SW 1271 (cell line): ENCODE data around the gene CAMK1D.
"Not testable (repeated sequence)": the region's sequence is repeated elsewhere in the genome, so short reads cannot be mapped to it uniquely, and the experiment has no call there.

ENCODE experiments used
- DNase-seq, 2 experiments: peaks; one replicate each; lab custom pipeline; 2025; lab: John Stamatoyannopoulos, UW

The CAMK1D gene

GRCh38 chr10:12466704-12467305, 117.5 kb downstream of the CAMK1D start:
- DNase-seq: no peak

- no peak for DNase-seq
These were observed 120.0 kb downstream of the CAMK1D start for GRCh38 chr10:12469345-12469744.

GRCh38 chr10:12470719-12471118, 121.4 kb downstream of the CAMK1D start:
- no peak for DNase-seq

GRCh38 chr10:12471135-12471534, 121.8 kb downstream of the CAMK1D start:
- DNase-seq: no peak

DNA sequence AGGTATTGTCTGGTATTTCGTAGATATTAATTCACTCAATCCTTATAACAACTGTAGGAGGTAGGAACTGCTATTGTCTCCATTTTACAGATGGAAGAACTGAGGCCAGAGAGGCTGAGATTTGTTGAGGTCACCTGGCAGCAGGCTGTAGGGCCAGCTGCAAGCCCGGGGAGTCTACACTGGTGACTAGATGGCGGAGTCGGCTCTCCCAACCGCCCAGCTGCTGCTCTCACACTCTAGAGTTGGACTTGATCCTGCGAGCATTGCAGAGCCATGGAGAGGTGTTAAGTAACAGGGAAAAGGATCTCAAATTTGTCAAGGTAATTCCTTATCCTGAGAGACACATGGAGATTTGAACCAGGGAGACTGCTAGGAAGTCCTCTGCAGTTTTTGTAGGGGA, 124.1 kb downstream of the CAMK1D start:
- no peak for DNase-seq

- no peak for DNase-seq
These were observed 125.5 kb downstream of the CAMK1D start for GRCh38 chr10:12474727-12475412.

GRCh38 chr10:12476656-12477055, 127.3 kb downstream of the CAMK1D start:
- no peak for DNase-seq

GRCh38 chr10:12479437-12479844, 130.1 kb downstream of the CAMK1D start:
- DNase-seq: no peak

DNA sequence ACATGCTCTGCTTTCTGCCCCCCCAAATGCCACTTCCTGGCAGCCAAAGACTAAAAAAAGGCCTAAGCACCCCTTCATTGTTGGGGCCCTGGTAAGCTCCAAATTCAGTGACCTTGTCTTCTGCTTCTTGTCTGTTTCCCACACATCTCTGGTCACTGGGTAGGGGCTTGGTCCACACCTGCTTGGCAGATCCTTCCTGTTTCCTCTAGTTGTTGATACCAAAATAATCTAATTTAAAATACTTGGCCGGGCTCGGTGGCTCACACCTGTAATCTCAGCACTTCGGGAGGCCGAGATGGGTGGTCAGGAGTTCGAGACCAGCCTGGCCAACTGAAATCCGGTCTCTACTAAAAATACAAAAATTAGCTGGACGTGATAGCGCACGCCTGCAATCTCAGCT, 130.6 kb downstream of the CAMK1D start:
- DNase-seq: no peak

DNA sequence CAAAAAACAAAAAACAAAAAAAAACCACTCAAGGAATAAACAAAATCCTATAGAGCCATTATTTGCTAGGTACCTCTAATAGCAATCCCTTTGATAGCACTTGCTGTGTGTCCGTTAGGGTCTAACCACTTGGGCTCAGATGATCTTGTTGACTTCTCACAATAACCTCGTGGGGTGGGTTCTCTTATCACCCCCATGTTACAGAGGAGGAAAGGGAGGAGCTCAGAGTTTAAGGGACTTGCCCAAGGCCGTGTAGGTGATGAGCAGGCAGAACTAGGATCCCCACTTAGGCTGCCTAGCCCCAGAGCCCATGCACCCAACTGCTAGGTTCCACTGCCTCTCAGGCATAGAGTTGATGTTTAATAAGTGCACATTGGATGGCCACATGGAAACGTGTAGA, 131.1 kb downstream of the CAMK1D start:
- no peak for DNase-seq

GRCh38 chr10:12481924-12482323, 132.6 kb downstream of the CAMK1D start:
- DNase-seq: no peak

GRCh38 chr10:12482587-12482986, 133.2 kb downstream of the CAMK1D start:
- no peak for DNase-seq

DNA sequence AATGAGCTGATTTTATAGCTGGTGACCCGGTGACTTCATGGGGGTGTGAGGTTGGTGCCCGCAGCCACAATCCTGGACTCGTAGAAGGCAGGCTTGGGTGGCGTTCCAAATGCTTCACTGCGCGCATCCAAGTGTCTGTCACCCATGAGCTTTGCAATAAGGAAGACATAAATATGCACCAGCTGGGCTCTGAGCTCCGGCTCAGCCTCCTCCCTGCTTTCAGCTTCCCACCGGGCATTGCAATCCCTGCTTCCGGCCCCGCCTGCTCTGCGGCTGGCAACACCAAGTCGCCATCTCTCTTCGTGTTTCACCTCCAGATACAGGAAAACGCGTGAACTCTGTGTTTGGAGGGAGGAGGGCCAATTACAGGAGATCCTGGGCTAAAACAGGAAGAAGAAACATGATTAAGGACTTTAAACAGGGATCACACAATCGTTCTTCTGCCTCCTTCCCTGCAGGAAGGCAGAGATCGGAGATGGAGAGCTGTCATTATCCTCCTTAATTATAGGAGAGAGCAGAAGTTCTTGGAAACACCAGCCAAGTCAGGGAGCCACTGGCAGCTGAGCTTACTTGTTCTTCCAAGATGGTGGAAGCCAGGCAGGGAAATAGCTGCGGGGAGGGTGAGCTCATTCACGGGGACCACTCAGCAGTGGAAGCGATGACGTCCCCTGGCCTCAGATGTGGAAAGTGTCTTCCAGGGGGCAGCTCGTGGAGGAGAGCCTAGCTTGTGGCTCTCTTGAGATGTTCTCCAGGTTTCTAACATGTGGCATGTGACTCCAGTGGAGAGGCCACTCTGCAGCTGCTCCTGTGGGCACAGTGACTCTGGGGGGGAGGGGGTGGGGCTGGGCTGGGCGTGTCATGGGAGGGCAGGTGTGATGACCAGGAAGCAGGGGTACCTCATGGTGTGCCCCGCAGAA, 134.9 kb downstream of the CAMK1D start:
- DNase-seq: no peak

DNA sequence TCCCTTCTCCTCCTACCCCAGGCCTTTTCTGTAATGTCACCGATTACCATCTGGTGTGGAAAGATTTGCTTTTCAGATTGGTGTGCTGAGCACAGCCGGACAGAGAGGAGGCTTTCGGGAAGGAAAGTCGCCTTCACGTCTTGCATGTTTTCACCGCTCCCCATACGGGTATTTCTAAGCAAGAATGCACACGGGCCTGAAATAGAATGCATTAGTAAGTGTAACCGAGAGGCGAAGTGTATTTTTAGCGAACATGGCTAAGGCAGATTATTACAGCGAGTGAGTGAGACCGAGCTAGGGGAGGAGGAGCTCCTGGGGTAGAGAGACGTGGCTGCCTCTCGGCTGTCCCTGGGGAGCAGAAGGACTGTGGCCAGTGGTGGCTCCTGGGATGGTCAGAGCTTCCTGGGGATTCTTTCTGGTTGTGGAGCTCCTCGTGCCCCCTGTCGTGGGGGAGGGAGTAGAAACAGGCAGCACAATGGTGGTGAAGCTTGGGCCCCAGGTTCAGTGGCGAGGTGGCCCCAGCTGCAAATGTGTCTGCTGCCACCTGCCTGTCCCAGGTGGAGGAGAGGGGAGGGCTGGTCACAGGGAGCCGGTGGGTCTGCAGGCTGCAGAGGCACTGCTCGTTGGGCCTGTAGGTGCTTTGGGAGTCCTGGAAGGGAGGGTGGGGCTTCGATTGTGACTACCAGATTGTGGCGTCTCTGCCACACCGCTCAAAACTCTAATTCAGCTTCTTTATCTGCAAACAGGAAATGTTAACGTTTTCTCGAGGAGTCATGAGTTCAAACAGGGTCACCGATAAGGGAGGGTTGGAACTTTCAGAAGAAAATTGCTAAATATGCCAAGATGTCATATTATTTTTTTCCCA, 135.8 kb downstream of the CAMK1D start:
- no peak for DNase-seq

GRCh38 chr10:12487366-12487765, 138.0 kb downstream of the CAMK1D start:
- no peak for DNase-seq

DNA sequence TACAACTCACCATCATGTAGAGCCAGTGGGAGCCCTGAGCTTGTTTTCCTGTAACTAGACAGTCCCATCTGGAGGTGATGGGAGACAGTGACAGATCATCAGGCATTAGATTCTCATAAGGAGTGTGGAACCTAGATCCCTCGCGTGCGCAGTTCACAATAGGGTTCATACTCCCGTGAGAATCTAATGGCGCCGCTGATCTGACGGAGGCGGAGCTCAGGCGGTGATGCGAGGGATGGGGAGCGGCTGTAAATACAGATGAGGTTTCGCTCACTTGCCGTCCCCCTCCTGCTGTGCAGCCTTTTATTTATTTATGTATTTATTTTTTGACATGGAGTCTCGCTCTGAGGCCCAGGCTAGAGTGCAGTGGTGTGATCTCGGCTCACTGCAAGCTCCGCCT, 139.3 kb downstream of the CAMK1D start:
- DNase-seq: no peak

- no peak for DNase-seq
These were observed 140.0 kb downstream of the CAMK1D start for GRCh38 chr10:12489357-12489756.

DNA sequence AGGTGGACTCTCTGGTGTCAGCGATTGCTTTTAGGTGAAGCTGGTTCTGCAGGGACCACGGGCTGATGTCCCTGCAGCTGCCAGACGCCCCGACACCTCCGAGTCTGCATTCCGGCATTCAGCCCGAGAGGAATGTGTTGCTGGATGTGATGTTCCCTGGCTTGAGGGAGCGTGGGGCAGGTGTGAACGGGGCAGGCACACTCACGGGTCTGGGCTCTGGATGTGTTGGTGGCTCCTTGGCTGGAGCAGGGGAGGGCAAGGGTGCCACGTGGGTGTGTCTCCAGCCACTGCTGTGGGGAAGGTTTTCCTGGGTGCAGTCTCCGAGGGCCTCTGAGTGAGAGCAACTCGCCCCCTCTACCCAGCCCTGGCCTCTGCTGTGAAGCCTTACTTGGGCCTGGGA, 140.5 kb downstream of the CAMK1D start:
- DNase-seq: no peak

DNA sequence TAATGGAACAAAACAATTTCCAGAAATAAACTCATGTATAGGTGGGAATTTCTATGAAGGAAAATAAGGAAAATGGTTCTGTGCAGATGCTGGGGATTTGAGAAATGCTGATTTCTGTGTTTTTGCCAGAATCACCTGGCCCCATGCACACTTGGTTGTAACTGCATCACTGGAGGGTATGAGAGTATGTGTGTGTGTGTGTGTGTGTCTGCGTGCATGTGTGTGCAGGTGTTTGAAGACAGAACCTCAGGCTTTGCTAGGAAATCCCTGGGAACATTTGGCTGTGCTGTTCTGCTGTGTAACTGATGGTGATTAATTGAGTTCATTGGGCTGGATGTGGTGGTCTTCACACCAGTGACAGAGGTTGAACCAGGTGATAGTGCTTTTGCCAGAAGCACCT, 141.6 kb downstream of the CAMK1D start:
- no peak for DNase-seq

- no peak for DNase-seq
These were observed 142.1 kb downstream of the CAMK1D start for GRCh38 chr10:12491491-12491890.

GRCh38 chr10:12492016-12492415, 142.7 kb downstream of the CAMK1D start:
- no peak for DNase-seq

DNA sequence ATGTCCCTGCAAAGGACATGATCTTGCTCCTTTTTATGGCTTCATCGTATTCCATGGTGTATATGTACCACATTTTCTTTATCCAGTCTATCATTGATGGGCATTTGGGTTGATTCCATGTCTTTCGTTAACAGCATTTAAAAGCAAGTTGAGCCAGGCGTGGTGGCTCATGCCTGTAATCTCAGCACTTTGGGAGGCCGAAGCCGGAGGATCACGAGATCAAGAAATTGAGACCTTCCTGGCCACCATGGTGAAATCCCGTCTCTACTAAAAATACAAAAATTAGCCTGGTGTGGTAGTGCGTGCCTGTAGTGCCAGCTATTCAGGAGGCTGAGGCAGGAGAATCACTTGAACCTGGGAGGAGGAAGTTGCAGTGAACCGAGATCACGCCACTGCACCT, 147.7 kb downstream of the CAMK1D start:
- DNase-seq: not testable (repeated sequence)
